Kidney (tissue), 14 donors: ENCODE results near the gene ANKRD13B. TPM values are rescaled to one million over a fixed set of nuclear protein-coding genes. Genes with fewer than 3 reads are reported as not detected.

Source experiments
- DNase-seq, 5 donors: peaks; one replicate each; pipeline ENCODE4 v3.0.0-alpha.2; 2013 to 2020
- FAIRE-seq: peaks from 2 replicates; lab custom pipeline; 2012; peaks lifted over from hg19 to GRCh38; lab: Jason Lieb, UNC
- H3K27ac ChIP-seq, 2 donors: one replicate each; pipeline ENCODE4 v1.7.0; 2013; ENCODE audit warnings: low read depth in 2 of 2, low read length in 2 of 2, inconsistent platforms in 1 of 2
- H3K27me3 ChIP-seq: one replicate; pipeline ENCODE4 v1.7.1; 2013; ENCODE audit warnings: low read length, inconsistent platforms; ENCODE audit not compliant: control insufficient read depth, insufficient read depth
- H3K36me3 ChIP-seq, 3 donors: one replicate each; pipeline versions ENCODE4 v1.7.0 to v1.7.1; 2013; ENCODE audit warnings: low read length in 3 of 3, control low read depth in 1 of 3, inconsistent platforms in 1 of 3; ENCODE audit not compliant: insufficient read depth in 3 of 3, control insufficient read depth in 2 of 3
- H3K4me1 ChIP-seq, 3 donors: one replicate each; pipeline versions ENCODE4 v1.7.0 to v1.7.1; 2013; ENCODE audit warnings: low read length in 3 of 3, inconsistent platforms in 1 of 3, low read depth in 1 of 3; ENCODE audit not compliant: control insufficient read depth in 2 of 3, insufficient read depth in 2 of 3
- H3K4me3 ChIP-seq, 3 donors: one replicate each; pipeline versions ENCODE4 v1.7.0 to v1.8.1; 2013; ENCODE audit warnings: low read length in 3 of 3, control low read depth in 1 of 3, inconsistent platforms in 1 of 3
- H3K9ac ChIP-seq, 3 donors: one replicate each; pipeline versions ENCODE4 v1.7.0 to v1.7.1; 2013; ENCODE audit warnings: low read length in 3 of 3, control low read depth in 1 of 3, inconsistent platforms in 1 of 3
- H3K9me3 ChIP-seq, 3 donors: one replicate each; pipeline versions ENCODE4 v1.7.0 to v1.7.1; 2013; ENCODE audit warnings: low read length in 3 of 3, control low read depth in 1 of 3, inconsistent platforms in 1 of 3; ENCODE audit not compliant: control insufficient read depth in 2 of 3, insufficient read depth in 1 of 3
- intact Hi-C: fragments of 100-400 bp; cut with DNase I; formaldehyde crosslinking; loops from one replicate; pipeline ENCODE4 v1.11.1; 2022
- polyA plus RNA-seq: library from polyadenylated mRNA; stranded (reverse); fragments of 350-450 nt; fragmentation: Illumina TruSeq; extraction: RNeasy Lipid Tissue Mini Kit (QIAGEN cat#74804); gene quantifications from one replicate; pipeline ENCODE4 v1.2.3, GENCODE V29; 2014; ENCODE audit warnings: low read depth, low replicate concordance; ENCODE audit not compliant: insufficient read depth
- total RNA-seq: library from RNA; stranded (reverse); fragmentation: NEBNext Ultra II Directional; extraction: Animal tissue kit (Norgen Biotek cat#: 25700); gene quantifications from one replicate; pipeline ENCODE4 v1.2.1, GENCODE V29; 2021
- TF ChIP-seq, protein P1 (sequence below): IDR thresholded peaks from 3 replicates; pipeline ENCODE4 v1.5.1; 2012; ENCODE audit warnings: mild to moderate bottlenecking, moderate library complexity, borderline replicate concordance; ENCODE audit not compliant: insufficient read depth; ENCODE audit errors: extremely low read depth
- donor health status: control.
- donor health status: control.
- donor health status: control.
- donor health status: control.
- donor health status: control.
- donor health status: DM: yes; HTN: yes; CAD: no.
- donor health status: Normal renal cell carcinoma (clear cell type).

ANKRD13B gene
- total and polyA plus RNA-seq, 2 donors from 2014 or later, result 2.8 to 3.3 TPM

DNA sequence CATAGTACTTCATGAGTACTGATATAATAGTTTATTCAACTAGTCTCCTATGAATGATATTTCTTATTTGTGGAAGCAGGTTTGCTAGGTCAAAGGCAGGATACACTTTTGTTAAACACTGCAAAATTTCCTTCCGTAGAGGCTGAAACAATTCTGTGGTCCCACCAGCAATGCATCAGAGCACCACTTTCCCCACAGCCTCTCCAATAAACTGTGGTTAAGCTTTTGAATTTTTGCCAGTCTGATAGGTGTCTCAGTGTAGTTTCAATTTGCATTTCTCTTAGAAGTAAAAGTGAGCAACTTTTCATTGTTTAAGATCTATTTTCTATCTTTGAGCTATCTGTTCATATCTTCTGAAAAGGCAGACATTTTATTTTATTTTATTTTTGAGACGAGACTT, 66.2 kb downstream of the ANKRD13B start:
- FAIRE-seq, result no peak
- Histone ChIP-seq H3K27ac (no peak overlapping the region), H3K36me3 (peaks cover 0 to 10% (median 3%) of the 10 kb centered on the region in 3 donors), H3K9me3 (no peaks in the 10 kb centered on the region), H3K4me1 (no peaks in the 10 kb centered on the region), H3K9ac (no peak overlapping the region), H3K4me3 (no peak overlapping the region), H3K27me3 (no peaks in the 10 kb centered on the region)
- intact Hi-C loops, result no loop called here
- TF ChIP-seq, protein P1, sequence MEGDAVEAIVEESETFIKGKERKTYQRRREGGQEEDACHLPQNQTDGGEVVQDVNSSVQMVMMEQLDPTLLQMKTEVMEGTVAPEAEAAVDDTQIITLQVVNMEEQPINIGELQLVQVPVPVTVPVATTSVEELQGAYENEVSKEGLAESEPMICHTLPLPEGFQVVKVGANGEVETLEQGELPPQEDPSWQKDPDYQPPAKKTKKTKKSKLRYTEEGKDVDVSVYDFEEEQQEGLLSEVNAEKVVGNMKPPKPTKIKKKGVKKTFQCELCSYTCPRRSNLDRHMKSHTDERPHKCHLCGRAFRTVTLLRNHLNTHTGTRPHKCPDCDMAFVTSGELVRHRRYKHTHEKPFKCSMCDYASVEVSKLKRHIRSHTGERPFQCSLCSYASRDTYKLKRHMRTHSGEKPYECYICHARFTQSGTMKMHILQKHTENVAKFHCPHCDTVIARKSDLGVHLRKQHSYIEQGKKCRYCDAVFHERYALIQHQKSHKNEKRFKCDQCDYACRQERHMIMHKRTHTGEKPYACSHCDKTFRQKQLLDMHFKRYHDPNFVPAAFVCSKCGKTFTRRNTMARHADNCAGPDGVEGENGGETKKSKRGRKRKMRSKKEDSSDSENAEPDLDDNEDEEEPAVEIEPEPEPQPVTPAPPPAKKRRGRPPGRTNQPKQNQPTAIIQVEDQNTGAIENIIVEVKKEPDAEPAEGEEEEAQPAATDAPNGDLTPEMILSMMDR, result no peak
- no peak for DNase-seq

DNA sequence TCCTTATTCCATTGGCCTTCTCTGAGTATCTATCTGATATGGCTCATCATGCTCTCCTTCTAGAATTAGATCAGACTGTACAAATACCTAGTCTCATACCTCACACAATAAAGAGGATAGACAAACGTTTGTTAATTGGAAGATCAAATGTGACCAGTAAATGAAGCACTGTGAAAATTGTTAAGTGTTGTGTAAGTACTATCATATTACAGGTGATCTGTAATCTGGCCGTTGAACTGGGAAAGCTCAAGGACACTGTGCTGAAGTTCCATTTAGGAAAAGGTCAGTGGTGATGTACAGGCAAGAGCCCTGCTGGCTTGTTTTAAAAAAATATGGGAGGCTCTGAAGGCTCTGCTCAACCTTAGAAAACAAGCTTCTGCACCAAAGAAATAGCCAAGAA, 68.3 kb downstream of the ANKRD13B start:
- H3K9me3 ChIP-seq, result no peaks in the 10 kb centered on the region
- H3K27ac ChIP-seq, result no peak overlapping the region
- DNase-seq, result no peak
- no peaks in the 10 kb centered on the region for H3K27me3 ChIP-seq
- TF ChIP-seq, protein P1, result no peak
- no peak overlapping the region for H3K9ac ChIP-seq
- H3K4me3 ChIP-seq, result no peak overlapping the region
- H3K36me3 ChIP-seq, result no peaks in the 10 kb centered on the region
- intact Hi-C loops, result no loop called here
- no peak for FAIRE-seq
- no peaks in the 10 kb centered on the region for H3K4me1 ChIP-seq

DNA sequence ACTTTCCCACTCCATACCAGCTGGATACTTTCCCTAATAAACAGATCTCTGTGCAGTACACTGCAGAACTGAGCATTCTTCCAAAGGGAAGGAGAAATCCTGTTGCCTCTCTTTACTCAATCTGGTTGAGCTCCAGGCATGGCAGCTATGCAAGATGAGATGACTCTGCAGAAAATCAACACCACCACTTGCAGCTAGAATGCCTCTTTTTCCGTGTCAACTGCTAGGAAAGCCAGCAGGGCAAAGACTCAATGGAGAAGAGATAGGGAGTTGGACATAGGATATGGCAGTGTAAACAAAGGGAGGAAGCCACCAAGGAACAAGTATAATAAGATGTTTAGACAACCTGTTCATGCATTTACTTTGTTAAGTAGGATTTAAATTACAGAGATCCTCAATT, 70.2 kb downstream of the ANKRD13B start:
- peaks cover 0 to 15% (median 5%) of the 10 kb centered on the region in 3 donors for H3K36me3 ChIP-seq
- H3K9ac ChIP-seq, result no peak overlapping the region
- H3K9me3 ChIP-seq, result no peaks in the 10 kb centered on the region
- no peaks in the 10 kb centered on the region for H3K4me1 ChIP-seq
- H3K4me3 ChIP-seq, result no peak overlapping the region
- TF ChIP-seq, protein P1, result no peak
- H3K27me3 ChIP-seq, result no peaks in the 10 kb centered on the region
- peak in 4 of 5 donors; percentile 31 to 79 (median 65) for DNase-seq
- H3K27ac ChIP-seq, result no peak overlapping the region
- FAIRE-seq, result no peak
- intact Hi-C loops, result no loop called here

Other genes with a start within 250 kb of the ANKRD13B start
- gene TAOK1, start 202.8 kb upstream of the ANKRD13B start, total RNA-seq, result 74.9 TPM
- gene TAOK1, start 202.8 kb upstream of the ANKRD13B start, polyA plus RNA-seq, result 5.0 TPM
- gene ABHD15, start 26.1 kb upstream of the ANKRD13B start, total RNA-seq, result 9.8 TPM
- gene ABHD15, start 26.1 kb upstream of the ANKRD13B start, polyA plus RNA-seq, result 8.9 TPM
- gene TP53I13, start 24.4 kb upstream of the ANKRD13B start, total RNA-seq, result 51.6 TPM
- gene TP53I13, start 24.4 kb upstream of the ANKRD13B start, polyA plus RNA-seq, result 75.5 TPM
- gene GIT1, start 3.5 kb upstream of the ANKRD13B start, total RNA-seq, result 41.9 TPM
- 21.4 TPM for gene GIT1, start 3.5 kb upstream of the ANKRD13B start, polyA plus RNA-seq
- gene CORO6, start 29.8 kb downstream of the ANKRD13B start, total RNA-seq, result 5.9 TPM
- gene CORO6, start 29.8 kb downstream of the ANKRD13B start, polyA plus RNA-seq, result 2.1 TPM